Panc1 (cell line): ENCODE results near the gene FOXK1. TPM values are rescaled to one million over a fixed set of nuclear protein-coding genes. Genes with fewer than 3 reads are reported as not detected.

ENCODE experiments used
- ATAC-seq: fragments of 200-7000 bp; cut with Tn5 transposase; 2 replicates; pipeline ENCODE4 v1.9.1; 2020; ENCODE audit warnings: mild to moderate bottlenecking, moderate library complexity
- BruUV-seq: library from RNA; stranded (reverse); fragments of 400-500 nt; replicated peaks from 2 replicates; lab custom pipeline; 2021; lab: Mats Ljungman, UMichigan
- CTCF ChIA-PET: fragments of 300-600 bp; sonication (Branson Sonifier 250); formaldehyde crosslinking; loops from one replicate; lab custom pipeline; 2022; ENCODE audit warnings: antibody characterized with exemption; lab: Charles Lee
- POLR2A ChIA-PET: fragments of 300-600 bp; sonication (Branson Sonifier 250); formaldehyde crosslinking; loops from one replicate; lab custom pipeline; 2022; ENCODE audit warnings: antibody characterized with exemption; lab: Charles Lee
- DNase-seq: peaks from one replicate; pipeline ENCODE4 v3.0.0-alpha.2; 2010; ENCODE audit warnings: low read depth, low spot score
- H3K27ac ChIP-seq: 2 replicates; pipeline ENCODE4 v1.5.1; 2011; ENCODE audit warnings: mild to moderate bottlenecking, low read length, inconsistent platforms
- H3K27me3 ChIP-seq: fragments of 200-500 bp; sonication (Bioruptor generic); 2 replicates; pipeline ENCODE4 v1.6.0; 2014; ENCODE audit warnings: low read length, inconsistent platforms; ENCODE audit not compliant: control insufficient read depth, insufficient read depth
- H3K36me3 ChIP-seq: fragments of 200-500 bp; sonication (Bioruptor generic); 2 replicates; pipeline ENCODE4 v1.5.1; 2014; ENCODE audit warnings: inconsistent platforms, mild to moderate bottlenecking, low read length, moderate library complexity; ENCODE audit not compliant: control insufficient read depth, insufficient read depth
- H3K4me1 ChIP-seq: 2 replicates; pipeline ENCODE4 v1.5.1; 2011; ENCODE audit warnings: inconsistent platforms, mild to moderate bottlenecking, low read length, moderate library complexity; ENCODE audit not compliant: control insufficient read depth, insufficient read depth
- H3K4me3 ChIP-seq, 2 experiments: 2 replicates each; pipeline ENCODE4 v1.5.1; 2011 to 2012; ENCODE audit warnings: low read depth in 2 of 2, low read length in 2 of 2, mild to moderate bottlenecking in 2 of 2, inconsistent platforms in 1 of 2, moderate library complexity in 1 of 2
- H3K9me3 ChIP-seq: fragments of 200-500 bp; sonication (Bioruptor generic); 2 replicates; pipeline ENCODE4 v1.5.1; 2014; ENCODE audit warnings: low read depth, mild to moderate bottlenecking, inconsistent platforms, low read length, moderate library complexity; ENCODE audit not compliant: control insufficient read depth, insufficient read depth
- POLR2AphosphoS5 ChIP-seq: IDR thresholded peaks from 2 replicates; pipeline ENCODE4 v1.6.1; 2012; ENCODE audit warnings: mild to moderate bottlenecking, low read depth, low read length, moderate library complexity
- SIN3A ChIP-seq: IDR thresholded peaks from 2 replicates; pipeline ENCODE4 v1.6.1; 2012; ENCODE audit warnings: low read depth, mild to moderate bottlenecking, low read length, moderate library complexity, borderline replicate concordance; ENCODE audit not compliant: insufficient read depth
- TCF7L2 ChIP-seq: IDR thresholded peaks from 2 replicates; pipeline ENCODE4 v1.6.1; 2011; ENCODE audit warnings: mild to moderate bottlenecking, low read depth, low read length, inconsistent platforms
- in situ Hi-C: cut with HindIII; loops from 2 replicates; pipeline ENCODE4 v1.10.0; 2016; ENCODE audit warnings: low sequenced_read_pairs, low pct_unique_long_range_greater_than_20kb
- intact Hi-C: fragments of 100-400 bp; cut with micrococcal nuclease; formaldehyde crosslinking; loops from one replicate; pipeline ENCODE4 v1.10.0; 2022; ENCODE audit not compliant: unreplicated experiment
- total RNA-seq: library from RNA; stranded (reverse); gene quantifications from one replicate; pipeline ENCODE4 v1.2.1, GENCODE V29; 2021; ENCODE audit not compliant: unreplicated experiment
- TF ChIP-seq, protein P1 (sequence below), 2 experiments: IDR thresholded peaks; 2 replicates each; pipeline ENCODE4 v1.6.1; 2011 to 2012; ENCODE audit warnings: low read depth in 2 of 2, control low read depth in 1 of 2, low read length in 1 of 2, mild to moderate bottlenecking in 1 of 2, moderate library complexity in 1 of 2; ENCODE audit not compliant: insufficient read depth in 1 of 2
- TF ChIP-seq, protein P2 (sequence below): fragments of 450-650 bp; IDR thresholded peaks from 2 replicates; pipeline ENCODE4 v1.5.1; 2017; ENCODE audit warnings: mild to moderate bottlenecking

Gene FOXK1
- total RNA-seq, 1 experiment from 2014 or later = 72.7 TPM

DNA sequence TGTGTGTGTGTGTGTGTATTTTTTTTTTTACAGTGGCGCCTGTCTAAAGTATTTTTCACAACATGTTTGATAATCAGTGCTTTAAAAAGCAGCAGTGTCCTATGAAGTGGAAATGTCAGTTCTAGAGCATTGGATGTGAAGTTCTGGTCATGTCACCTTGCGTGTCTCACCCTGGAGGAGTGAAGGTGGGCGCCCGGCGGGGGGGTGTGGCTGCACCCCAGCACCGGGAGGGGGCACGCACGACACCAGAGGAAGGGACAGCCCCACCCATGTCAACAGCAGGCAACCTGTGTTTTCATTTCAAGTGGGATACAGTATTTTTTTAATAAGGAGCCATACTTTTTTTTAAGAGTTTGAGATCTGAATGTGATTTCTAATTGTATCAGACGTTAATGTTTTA lies 88.8 kb downstream of the FOXK1 start:
- no TSS peak for BruUV-seq
- intact Hi-C loops = no loop called here
- Histone ChIP-seq H3K36me3 (peaks cover 2% of the 10 kb centered on the region; the same call in 1 of the 2 replicates), H3K4me3 (no peak overlapping the region), H3K27me3 (no peaks in the 10 kb centered on the region), H3K9me3 (no peaks in the 10 kb centered on the region), H3K4me1 (peaks cover 18% of the 10 kb centered on the region), H3K27ac (no peak overlapping the region)
- ATAC-seq (no peak), DNase-seq (no peak)
- TF ChIP-seq, protein P1, sequence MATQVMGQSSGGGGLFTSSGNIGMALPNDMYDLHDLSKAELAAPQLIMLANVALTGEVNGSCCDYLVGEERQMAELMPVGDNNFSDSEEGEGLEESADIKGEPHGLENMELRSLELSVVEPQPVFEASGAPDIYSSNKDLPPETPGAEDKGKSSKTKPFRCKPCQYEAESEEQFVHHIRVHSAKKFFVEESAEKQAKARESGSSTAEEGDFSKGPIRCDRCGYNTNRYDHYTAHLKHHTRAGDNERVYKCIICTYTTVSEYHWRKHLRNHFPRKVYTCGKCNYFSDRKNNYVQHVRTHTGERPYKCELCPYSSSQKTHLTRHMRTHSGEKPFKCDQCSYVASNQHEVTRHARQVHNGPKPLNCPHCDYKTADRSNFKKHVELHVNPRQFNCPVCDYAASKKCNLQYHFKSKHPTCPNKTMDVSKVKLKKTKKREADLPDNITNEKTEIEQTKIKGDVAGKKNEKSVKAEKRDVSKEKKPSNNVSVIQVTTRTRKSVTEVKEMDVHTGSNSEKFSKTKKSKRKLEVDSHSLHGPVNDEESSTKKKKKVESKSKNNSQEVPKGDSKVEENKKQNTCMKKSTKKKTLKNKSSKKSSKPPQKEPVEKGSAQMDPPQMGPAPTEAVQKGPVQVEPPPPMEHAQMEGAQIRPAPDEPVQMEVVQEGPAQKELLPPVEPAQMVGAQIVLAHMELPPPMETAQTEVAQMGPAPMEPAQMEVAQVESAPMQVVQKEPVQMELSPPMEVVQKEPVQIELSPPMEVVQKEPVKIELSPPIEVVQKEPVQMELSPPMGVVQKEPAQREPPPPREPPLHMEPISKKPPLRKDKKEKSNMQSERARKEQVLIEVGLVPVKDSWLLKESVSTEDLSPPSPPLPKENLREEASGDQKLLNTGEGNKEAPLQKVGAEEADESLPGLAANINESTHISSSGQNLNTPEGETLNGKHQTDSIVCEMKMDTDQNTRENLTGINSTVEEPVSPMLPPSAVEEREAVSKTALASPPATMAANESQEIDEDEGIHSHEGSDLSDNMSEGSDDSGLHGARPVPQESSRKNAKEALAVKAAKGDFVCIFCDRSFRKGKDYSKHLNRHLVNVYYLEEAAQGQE (IDR thresholded peaks at IDR 0.05; ENCODE audit: insufficient read depth in 1 of 2, low read depth in 2 of 2, low read length in 1 of 2) = no peak
- TF ChIP-seq SIN3A (no peak), POLR2AphosphoS5 (no peak), TCF7L2 (no peak)
- TF ChIP-seq, protein P2, sequence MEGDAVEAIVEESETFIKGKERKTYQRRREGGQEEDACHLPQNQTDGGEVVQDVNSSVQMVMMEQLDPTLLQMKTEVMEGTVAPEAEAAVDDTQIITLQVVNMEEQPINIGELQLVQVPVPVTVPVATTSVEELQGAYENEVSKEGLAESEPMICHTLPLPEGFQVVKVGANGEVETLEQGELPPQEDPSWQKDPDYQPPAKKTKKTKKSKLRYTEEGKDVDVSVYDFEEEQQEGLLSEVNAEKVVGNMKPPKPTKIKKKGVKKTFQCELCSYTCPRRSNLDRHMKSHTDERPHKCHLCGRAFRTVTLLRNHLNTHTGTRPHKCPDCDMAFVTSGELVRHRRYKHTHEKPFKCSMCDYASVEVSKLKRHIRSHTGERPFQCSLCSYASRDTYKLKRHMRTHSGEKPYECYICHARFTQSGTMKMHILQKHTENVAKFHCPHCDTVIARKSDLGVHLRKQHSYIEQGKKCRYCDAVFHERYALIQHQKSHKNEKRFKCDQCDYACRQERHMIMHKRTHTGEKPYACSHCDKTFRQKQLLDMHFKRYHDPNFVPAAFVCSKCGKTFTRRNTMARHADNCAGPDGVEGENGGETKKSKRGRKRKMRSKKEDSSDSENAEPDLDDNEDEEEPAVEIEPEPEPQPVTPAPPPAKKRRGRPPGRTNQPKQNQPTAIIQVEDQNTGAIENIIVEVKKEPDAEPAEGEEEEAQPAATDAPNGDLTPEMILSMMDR = no peak
- ChIA-PET CTCF (no interaction called here), POLR2A (interaction anchor here (0.7 kb wide), 1 partner anchor 83 kb away, joined by 6 read pairs; no protein-coding TSS in a partner anchor)
- in situ Hi-C loops = no loop called here

DNA sequence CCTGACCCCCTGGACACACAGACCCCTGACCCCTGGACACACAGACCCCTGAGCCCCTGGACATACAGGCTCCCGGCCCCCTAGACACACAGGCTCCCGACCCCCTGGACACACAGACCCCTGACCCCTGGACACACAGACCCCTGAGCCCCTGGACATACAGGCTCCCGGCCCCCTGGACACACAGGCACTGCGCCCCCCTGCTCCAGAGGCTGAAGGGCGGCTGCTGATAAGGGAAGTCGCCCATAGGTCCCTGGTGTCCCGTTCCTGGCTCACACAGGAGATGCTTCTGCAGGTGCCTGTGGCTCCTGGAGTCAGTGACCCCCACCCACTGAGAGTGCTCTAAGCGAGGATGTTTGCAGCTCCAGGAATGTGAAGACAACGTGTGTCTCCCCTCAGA lies 89.6 kb downstream of the FOXK1 start:
- Histone ChIP-seq H3K4me1 (peaks cover 20% of the 10 kb centered on the region), H3K27ac (no peak overlapping the region), H3K9me3 (no peaks in the 10 kb centered on the region), H3K4me3 (no peak overlapping the region), H3K36me3 (peaks cover 2% of the 10 kb centered on the region; the same call in 1 of the 2 replicates), H3K27me3 (no peaks in the 10 kb centered on the region)
- CTCF ChIA-PET = no interaction called here
- in situ Hi-C loops = no loop called here
- intact Hi-C loops = no loop called here
- BruUV-seq = no TSS peak
- POLR2A ChIA-PET = no interaction called here
- DNase-seq = no peak
- no peak for TF ChIP-seq TCF7L2
- TF ChIP-seq SIN3A = no peak
- ATAC-seq = no peak

DNA sequence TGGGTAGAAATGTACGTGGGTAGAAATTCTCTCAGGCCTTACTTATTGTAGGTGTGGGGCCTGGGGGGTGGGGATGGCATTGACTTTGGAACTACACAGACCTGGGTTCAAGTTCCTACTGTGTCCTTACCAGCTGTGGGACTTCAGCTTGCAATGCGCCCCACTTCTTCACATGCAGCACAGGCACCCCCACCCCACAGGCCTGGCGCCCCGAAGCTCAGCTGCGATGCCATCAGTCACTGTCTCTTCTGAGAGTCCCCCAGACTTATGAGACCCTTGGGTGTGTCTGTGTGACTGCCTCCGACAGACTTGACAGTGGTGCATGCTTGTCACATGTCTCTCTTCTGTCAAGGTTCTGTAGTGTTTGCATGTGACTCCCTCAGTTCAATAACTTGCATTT lies 90.2 kb downstream of the FOXK1 start:
- Histone ChIP-seq H3K4me1 (peaks cover 23% of the 10 kb centered on the region), H3K27me3 (no peaks in the 10 kb centered on the region), H3K27ac (no peak overlapping the region), H3K4me3 (no peak overlapping the region), H3K9me3 (no peaks in the 10 kb centered on the region), H3K36me3 (peaks cover 2% of the 10 kb centered on the region; the same call in 1 of the 2 replicates)
- TF ChIP-seq POLR2AphosphoS5 = no peak
- no peak for TF ChIP-seq SIN3A
- TF ChIP-seq, protein P2 = no peak
- no TSS peak for BruUV-seq
- CTCF ChIA-PET = no interaction called here
- DNase-seq = no peak
- intact Hi-C loops (no loop called here), in situ Hi-C loops (no loop called here)
- no peak for ATAC-seq
- POLR2A ChIA-PET = no interaction called here
